ENCODE measurements around the gene PRKG1.

Gene PRKG1

DNA sequence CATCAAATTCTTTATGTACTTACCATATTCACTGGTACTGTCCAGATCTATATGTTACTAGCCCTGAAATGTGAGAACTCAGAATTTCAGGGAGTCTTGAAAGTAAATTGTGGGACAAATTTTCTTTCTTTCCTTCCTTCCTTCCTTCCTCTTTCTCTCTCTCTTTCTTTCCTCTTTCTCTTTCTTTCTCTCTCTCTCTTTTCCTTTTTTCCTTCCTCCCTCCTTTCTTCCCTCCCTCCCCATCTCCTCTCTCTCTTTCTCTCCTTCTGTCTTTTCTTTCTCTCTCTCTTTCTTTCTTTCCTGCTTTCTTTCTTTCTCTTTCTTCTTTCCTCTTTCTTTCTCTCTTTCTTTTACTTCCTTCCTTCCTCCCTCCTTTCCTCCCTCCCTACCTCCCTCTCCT is 882.5 kb downstream of the PRKG1 start:
- Histone ChIP-seq H3K9me3 (ENCODE audit: insufficient read depth, low read length) (no peaks in the 10 kb centered on the region), H4K20me1 (ENCODE audit: low read depth, low read length) (no peaks in the 10 kb centered on the region), H3K9me2 (replicated peaks; ENCODE audit: insufficient read depth, low read length) (no peaks in the 10 kb centered on the region), H2AFZ (ENCODE audit: low read depth, low read length, severe bottlenecking) (no peak overlapping the region), H3K27ac (ENCODE audit: low read depth, low read length) (no peak overlapping the region), H3F3A (ENCODE audit: insufficient read depth) (no peaks in the 10 kb centered on the region), H3K36me3 (ENCODE audit: low read length) (no peaks in the 10 kb centered on the region), H3K4me3 (ENCODE audit: insufficient read depth, low read length, poor library complexity, severe bottlenecking) (no peak overlapping the region), H3K27me3 (ENCODE audit: low read length) (no peaks in the 10 kb centered on the region), H3K9ac (ENCODE audit: low read length) (no peak overlapping the region), H3K4me2 (ENCODE audit: low read depth, low read length, poor library complexity, severe bottlenecking) (no peak overlapping the region), H3K79me2 (ENCODE audit: insufficient read depth, low read length) (no peaks in the 10 kb centered on the region)
- TF ChIP-seq EZH2phosphoT487 (conservative IDR thresholded peaks at IDR 0.05; ENCODE audit: low read length), result no peak
- TF ChIP-seq, protein P1, sequence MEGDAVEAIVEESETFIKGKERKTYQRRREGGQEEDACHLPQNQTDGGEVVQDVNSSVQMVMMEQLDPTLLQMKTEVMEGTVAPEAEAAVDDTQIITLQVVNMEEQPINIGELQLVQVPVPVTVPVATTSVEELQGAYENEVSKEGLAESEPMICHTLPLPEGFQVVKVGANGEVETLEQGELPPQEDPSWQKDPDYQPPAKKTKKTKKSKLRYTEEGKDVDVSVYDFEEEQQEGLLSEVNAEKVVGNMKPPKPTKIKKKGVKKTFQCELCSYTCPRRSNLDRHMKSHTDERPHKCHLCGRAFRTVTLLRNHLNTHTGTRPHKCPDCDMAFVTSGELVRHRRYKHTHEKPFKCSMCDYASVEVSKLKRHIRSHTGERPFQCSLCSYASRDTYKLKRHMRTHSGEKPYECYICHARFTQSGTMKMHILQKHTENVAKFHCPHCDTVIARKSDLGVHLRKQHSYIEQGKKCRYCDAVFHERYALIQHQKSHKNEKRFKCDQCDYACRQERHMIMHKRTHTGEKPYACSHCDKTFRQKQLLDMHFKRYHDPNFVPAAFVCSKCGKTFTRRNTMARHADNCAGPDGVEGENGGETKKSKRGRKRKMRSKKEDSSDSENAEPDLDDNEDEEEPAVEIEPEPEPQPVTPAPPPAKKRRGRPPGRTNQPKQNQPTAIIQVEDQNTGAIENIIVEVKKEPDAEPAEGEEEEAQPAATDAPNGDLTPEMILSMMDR (IDR thresholded peaks at IDR 0.05; ENCODE audit: insufficient read depth, low read length, poor library complexity, severe bottlenecking), result no peak

DNA sequence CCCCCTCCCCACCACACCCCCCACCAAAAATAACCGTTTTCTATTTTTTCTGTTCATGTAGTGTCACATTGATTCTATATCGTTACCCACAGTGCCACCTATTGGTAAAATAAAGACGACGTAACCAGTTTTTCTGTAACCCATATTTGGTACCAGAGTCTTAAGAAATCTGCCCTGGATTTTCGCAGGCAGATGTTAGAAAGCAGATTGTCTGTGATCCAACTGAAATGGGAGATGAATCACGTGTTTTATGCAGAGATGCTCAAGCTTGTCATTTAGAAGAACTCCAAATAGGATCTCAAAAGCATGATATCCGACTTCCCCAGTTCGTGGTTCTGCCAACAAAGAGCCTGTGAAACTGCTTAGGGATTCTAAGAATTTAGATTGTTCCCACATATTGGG is 886.2 kb downstream of the PRKG1 start:
- no peaks in the 10 kb centered on the region for H3K9me2 ChIP-seq (replicated peaks; ENCODE audit: insufficient read depth, low read length)
- no peaks in the 10 kb centered on the region for H4K20me1 ChIP-seq (ENCODE audit: low read depth, low read length)
- no peak overlapping the region for H3K4me2 ChIP-seq (ENCODE audit: low read depth, low read length, poor library complexity, severe bottlenecking)
- no peak overlapping the region for H3K27ac ChIP-seq (ENCODE audit: low read depth, low read length)
- no peak overlapping the region for H2AFZ ChIP-seq (ENCODE audit: low read depth, low read length, severe bottlenecking)
- no peak overlapping the region for H3K4me3 ChIP-seq (ENCODE audit: insufficient read depth, low read length, poor library complexity, severe bottlenecking)
- no peaks in the 10 kb centered on the region for H3K36me3 ChIP-seq (ENCODE audit: low read length)
- no peaks in the 10 kb centered on the region for H3K27me3 ChIP-seq (ENCODE audit: low read length)
- H3K9me3 ChIP-seq (ENCODE audit: insufficient read depth, low read length), result no peaks in the 10 kb centered on the region
- TF ChIP-seq EZH2phosphoT487 (conservative IDR thresholded peaks at IDR 0.05; ENCODE audit: low read length), result no peak
- TF ChIP-seq, protein P1 (IDR thresholded peaks at IDR 0.05; ENCODE audit: insufficient read depth, low read length, poor library complexity, severe bottlenecking), result peak; percentile 35
- H3K79me2 ChIP-seq (ENCODE audit: insufficient read depth, low read length), result no peaks in the 10 kb centered on the region
- no peak overlapping the region for H3K9ac ChIP-seq (ENCODE audit: low read length)
- H3F3A ChIP-seq (ENCODE audit: insufficient read depth), result no peaks in the 10 kb centered on the region

DNA sequence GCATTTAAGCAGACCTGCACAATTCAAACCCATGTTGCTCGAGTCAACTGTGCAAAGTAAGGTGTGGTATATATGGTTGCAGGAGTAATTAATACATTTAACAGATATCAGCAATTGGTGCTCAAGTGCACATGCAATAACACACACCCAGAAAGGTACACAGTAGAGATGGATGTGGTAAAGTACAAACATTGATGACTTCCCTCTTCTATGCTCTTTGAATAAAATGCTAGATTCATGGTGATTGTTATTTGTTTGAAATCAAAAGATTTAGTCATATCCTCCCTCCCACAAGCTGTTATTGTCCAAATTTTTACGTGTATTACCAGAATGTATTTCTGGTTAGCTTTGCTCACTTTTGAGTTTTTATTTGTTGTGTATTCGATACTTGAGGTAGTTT is 887.1 kb downstream of the PRKG1 start:
- H3K36me3 ChIP-seq (ENCODE audit: low read length), result no peaks in the 10 kb centered on the region
- H2AFZ ChIP-seq (ENCODE audit: low read depth, low read length, severe bottlenecking), result no peak overlapping the region
- no peaks in the 10 kb centered on the region for H3K79me2 ChIP-seq (ENCODE audit: insufficient read depth, low read length)
- no peaks in the 10 kb centered on the region for H3F3A ChIP-seq (ENCODE audit: insufficient read depth)
- no peaks in the 10 kb centered on the region for H3K9me3 ChIP-seq (ENCODE audit: insufficient read depth, low read length)
- no peaks in the 10 kb centered on the region for H4K20me1 ChIP-seq (ENCODE audit: low read depth, low read length)
- no peak overlapping the region for H3K4me2 ChIP-seq (ENCODE audit: low read depth, low read length, poor library complexity, severe bottlenecking)
- H3K9me2 ChIP-seq (replicated peaks; ENCODE audit: insufficient read depth, low read length), result no peaks in the 10 kb centered on the region
- TF ChIP-seq, protein P1 (IDR thresholded peaks at IDR 0.05; ENCODE audit: insufficient read depth, low read length, poor library complexity, severe bottlenecking), result no peak
- no peak for TF ChIP-seq EZH2phosphoT487 (conservative IDR thresholded peaks at IDR 0.05; ENCODE audit: low read length)
- H3K4me3 ChIP-seq (ENCODE audit: insufficient read depth, low read length, poor library complexity, severe bottlenecking), result no peak overlapping the region
- H3K9ac ChIP-seq (ENCODE audit: low read length), result no peak overlapping the region
- no peak overlapping the region for H3K27ac ChIP-seq (ENCODE audit: low read depth, low read length)
- H3K27me3 ChIP-seq (ENCODE audit: low read length), result no peaks in the 10 kb centered on the region
